Measurements from ENCODE around the gene KIRREL3.

KIRREL3 gene

GRCh38 chr11:126863294-126863997, 137.1 kb downstream of the KIRREL3 start:
- no peak for DNase-seq

- no peak for DNase-seq
These were observed 137.8 kb downstream of the KIRREL3 start for GRCh38 chr11:126862664-126863243.

GRCh38 chr11:126861796-126862459, 138.6 kb downstream of the KIRREL3 start:
- no peak for DNase-seq

GRCh38 chr11:126857860-126858808, 142.4 kb downstream of the KIRREL3 start:
- DNase-seq: no peak

- DNase-seq: no peak
These were observed 145.0 kb downstream of the KIRREL3 start for GRCh38 chr11:126855536-126855935.

- no peak for DNase-seq
These were observed 146.8 kb downstream of the KIRREL3 start for GRCh38 chr11:126853732-126854131.

- no peak for DNase-seq
These were observed 155.8 kb downstream of the KIRREL3 start for GRCh38 chr11:126844789-126845188.

- DNase-seq: no peak
These were observed 157.5 kb downstream of the KIRREL3 start for GRCh38 chr11:126843096-126843495.

- no peak for DNase-seq
These were observed 158.6 kb downstream of the KIRREL3 start for GRCh38 chr11:126841999-126842398.

- no peak for DNase-seq
These were observed 159.6 kb downstream of the KIRREL3 start for GRCh38 chr11:126840975-126841374.

- DNase-seq: no peak
These were observed 160.2 kb downstream of the KIRREL3 start for GRCh38 chr11:126840201-126840886.

GRCh38 chr11:126839496-126839895, 161.1 kb downstream of the KIRREL3 start:
- DNase-seq: no peak

GRCh38 chr11:126838779-126839178, 161.8 kb downstream of the KIRREL3 start:
- DNase-seq: no peak

GRCh38 chr11:126837581-126837980, 163.0 kb downstream of the KIRREL3 start:
- no peak for DNase-seq

GRCh38 chr11:126834573-126834972, 166.0 kb downstream of the KIRREL3 start:
- DNase-seq: no peak

GRCh38 chr11:126834149-126834548, 166.4 kb downstream of the KIRREL3 start:
- DNase-seq: no peak

- no peak for DNase-seq
These were observed 167.5 kb downstream of the KIRREL3 start for GRCh38 chr11:126833065-126833464.

- DNase-seq: no peak
These were observed 168.2 kb downstream of the KIRREL3 start for GRCh38 chr11:126832387-126832786.

- DNase-seq: no peak
These were observed 170.3 kb downstream of the KIRREL3 start for GRCh38 chr11:126830216-126830806.

- no peak for DNase-seq
These were observed 170.9 kb downstream of the KIRREL3 start for GRCh38 chr11:126829716-126830115.

GRCh38 chr11:126824035-126824607, 176.4 kb downstream of the KIRREL3 start:
- DNase-seq: no peak

GRCh38 chr11:126823274-126823673, 177.3 kb downstream of the KIRREL3 start:
- DNase-seq: no peak
